GM18519 (cell line): ENCODE measurements around the gene CCDC160.

Source experiments
- ATAC-seq: cut with Tn5 transposase; IDR thresholded peaks from one replicate; pipeline ENCODE4 v1.9.1; 2021; ENCODE audit warnings: mild to moderate bottlenecking, moderate library complexity; ENCODE audit not compliant: unreplicated experiment, low FRiP score

Gene CCDC160

GRCh38 chrX:134294548-134294947 is 57.6 kb downstream of the CCDC160 start:
- ATAC-seq: no peak
